GM23248 (cell line): Measurements from ENCODE around the gene IGFLR1.

Experiments
- EZH2 ChIP-seq: fragments of 200-600 bp; sonication (generic); IDR thresholded peaks from 2 replicates; pipeline ENCODE4 v1.6.1; 2018; ENCODE audit warnings: antibody characterized with exemption, mild to moderate bottlenecking; ENCODE audit not compliant: insufficient read depth, poor library complexity, severe bottlenecking
- EZH2phosphoT487 ChIP-seq: fragments of 200-600 bp; sonication (generic); IDR thresholded peaks from 2 replicates; pipeline ENCODE4 v1.6.1; 2018; ENCODE audit warnings: antibody characterized with exemption, moderate library complexity, mild to moderate bottlenecking, low read depth; ENCODE audit not compliant: insufficient read depth

GRCh38 chr19:35729763-35730162 lies 12.5 kb downstream of the IGFLR1 start:
- TF ChIP-seq EZH2phosphoT487 (no peak), EZH2 (no peak)
